IMR-90 (cell line): ENCODE results near the gene TDRD7.

ENCODE experiments used
- BHLHE40 ChIP-seq: fragments of 150-350 bp; IDR thresholded peaks from 2 replicates; pipeline ENCODE4 v1.6.1; 2016; ENCODE audit warnings: mild to moderate bottlenecking, low read depth, low read length
- CEBPB ChIP-seq: IDR thresholded peaks from 2 replicates; pipeline ENCODE4 v1.6.1; 2012; ENCODE audit warnings: low read depth, low read length, improper control_type of control experiment
- CTCF ChIP-seq: conservative IDR thresholded peaks from 2 replicates; pipeline ENCODE4 v1.5.1; 2012; ENCODE audit warnings: mild to moderate bottlenecking, low read depth, low read length, improper control_type of control experiment
- ELK1 ChIP-seq: fragments of 150-350 bp; IDR thresholded peaks from 2 replicates; pipeline ENCODE4 v1.6.1; 2016; ENCODE audit warnings: low read depth, mild to moderate bottlenecking, low read length, moderate library complexity, borderline replicate concordance
- FOS ChIP-seq: fragments of 150-350 bp; IDR thresholded peaks from 2 replicates; pipeline ENCODE4 v1.6.1; 2016; ENCODE audit warnings: low read depth, low read length
- MXI1 ChIP-seq: IDR thresholded peaks from 2 replicates; pipeline ENCODE4 v1.6.1; 2012; ENCODE audit warnings: low read depth, mild to moderate bottlenecking, low read length, moderate library complexity, borderline replicate concordance
- NFE2L2 ChIP-seq: fragments of 150-350 bp; IDR thresholded peaks from 2 replicates; pipeline ENCODE4 v1.6.1; 2016; ENCODE audit warnings: low read depth, mild to moderate bottlenecking, low read length
- POLR2A ChIP-seq: IDR thresholded peaks from 2 replicates; pipeline ENCODE4 v1.6.1; 2012; ENCODE audit warnings: mild to moderate bottlenecking, low read depth, low read length
- RCOR1 ChIP-seq: IDR thresholded peaks from 2 replicates; pipeline ENCODE4 v1.6.1; 2012; ENCODE audit warnings: mild to moderate bottlenecking, low read length, improper control_type of control experiment; ENCODE audit not compliant: insufficient replicate concordance
- USF2 ChIP-seq: fragments of 150-350 bp; IDR thresholded peaks from 2 replicates; pipeline ENCODE4 v1.6.1; 2017; ENCODE audit warnings: mild to moderate bottlenecking, antibody characterized with exemption, low read length, low read depth

GRCh38 chr9:97411789-97412625, at the start of gene TDRD7:
- TF ChIP-seq POLR2A = no peak
- no peak for TF ChIP-seq CEBPB
- TF ChIP-seq CTCF = peak; percentile 100
- TF ChIP-seq FOS = no peak
- TF ChIP-seq BHLHE40 = peak; percentile 61; the same call in 1 of the 2 replicates
- TF ChIP-seq RCOR1 = peak; percentile 84
- TF ChIP-seq MXI1 = no peak
- peak; percentile 21; the same call in 1 of the 2 replicates for TF ChIP-seq USF2
- TF ChIP-seq ELK1 = no peak
- TF ChIP-seq NFE2L2 = no peak
